RWPE2 (cell line): ENCODE measurements around the gene KCND2.

Experiments
- ATAC-seq: fragments of 200-7000 bp; cut with Tn5 transposase; 3 replicates; pipeline ENCODE4 v1.9.1; 2021; ENCODE audit warnings: low read depth
- DNase-seq: peaks from one replicate; pipeline ENCODE4 v3.0.0-alpha.2; 2020; ENCODE audit warnings: low spot score
- H3K27ac ChIP-seq: fragments of 450-650 bp; 2 replicates; pipeline ENCODE4 v1.5.1; 2017; ENCODE audit warnings: mild to moderate bottlenecking; ENCODE audit not compliant: poor library complexity, severe bottlenecking
- H3K27me3 ChIP-seq: fragments of 250-450 bp; sonication (Bioruptor Pico); 2 replicates; pipeline ENCODE4 v1.5.1; 2021; ENCODE audit warnings: mild to moderate bottlenecking, moderate library complexity; ENCODE audit not compliant: insufficient read depth, poor library complexity, severe bottlenecking
- H3K36me3 ChIP-seq: fragments of 250-450 bp; sonication (Bioruptor Pico); 2 replicates; pipeline ENCODE4 v1.5.1; 2020; ENCODE audit warnings: low read depth, mild to moderate bottlenecking, moderate library complexity
- H3K4me1 ChIP-seq: fragments of 250-450 bp; sonication (Bioruptor Pico); 2 replicates; pipeline ENCODE4 v1.5.1; 2021; ENCODE audit warnings: mild to moderate bottlenecking, moderate library complexity; ENCODE audit not compliant: insufficient read depth, poor library complexity, severe bottlenecking
- H3K4me3 ChIP-seq: fragments of 250-450 bp; sonication (Bioruptor Pico); 2 replicates; pipeline ENCODE4 v1.5.1; 2021; ENCODE audit warnings: mild to moderate bottlenecking, moderate library complexity; ENCODE audit not compliant: severe bottlenecking
- H3K9me3 ChIP-seq: fragments of 250-450 bp; sonication (Bioruptor Pico); 2 replicates; pipeline ENCODE4 v1.5.1; 2021; ENCODE audit warnings: mild to moderate bottlenecking, moderate library complexity; ENCODE audit not compliant: severe bottlenecking
- TF ChIP-seq, protein P1 (sequence below): fragments of 450-650 bp; IDR thresholded peaks from one replicate; pipeline ENCODE4 v1.5.1; 2017; ENCODE audit warnings: mild to moderate bottlenecking, moderate library complexity; ENCODE audit not compliant: poor library complexity, severe bottlenecking

KCND2 gene

DNA sequence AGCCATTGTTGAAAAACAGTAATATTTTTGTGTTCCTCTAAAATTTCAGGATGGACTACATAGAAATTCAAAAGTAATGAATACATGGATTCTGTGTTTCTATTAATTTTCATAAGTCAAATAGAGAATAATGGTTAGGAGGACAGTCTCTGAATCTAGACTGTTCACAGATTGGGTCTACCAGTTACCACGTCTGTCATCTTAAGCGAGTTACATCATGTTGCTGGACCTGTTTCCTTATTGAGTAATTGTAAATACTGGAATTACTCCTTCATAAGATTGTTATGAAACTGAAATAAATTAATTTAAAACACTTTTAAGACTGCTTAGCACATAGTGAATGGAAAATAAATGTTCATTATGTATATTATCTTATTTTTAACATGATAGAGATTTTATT is 172.3 kb downstream of the KCND2 start:
- Histone ChIP-seq H3K27me3 (no peaks in the 10 kb centered on the region), H3K4me1 (no peaks in the 10 kb centered on the region), H3K27ac (no peak overlapping the region), H3K4me3 (no peak overlapping the region), H3K36me3 (no peaks in the 10 kb centered on the region), H3K9me3 (no peaks in the 10 kb centered on the region)
- ATAC-seq (no peak), DNase-seq (no peak)
- TF ChIP-seq, protein P1, sequence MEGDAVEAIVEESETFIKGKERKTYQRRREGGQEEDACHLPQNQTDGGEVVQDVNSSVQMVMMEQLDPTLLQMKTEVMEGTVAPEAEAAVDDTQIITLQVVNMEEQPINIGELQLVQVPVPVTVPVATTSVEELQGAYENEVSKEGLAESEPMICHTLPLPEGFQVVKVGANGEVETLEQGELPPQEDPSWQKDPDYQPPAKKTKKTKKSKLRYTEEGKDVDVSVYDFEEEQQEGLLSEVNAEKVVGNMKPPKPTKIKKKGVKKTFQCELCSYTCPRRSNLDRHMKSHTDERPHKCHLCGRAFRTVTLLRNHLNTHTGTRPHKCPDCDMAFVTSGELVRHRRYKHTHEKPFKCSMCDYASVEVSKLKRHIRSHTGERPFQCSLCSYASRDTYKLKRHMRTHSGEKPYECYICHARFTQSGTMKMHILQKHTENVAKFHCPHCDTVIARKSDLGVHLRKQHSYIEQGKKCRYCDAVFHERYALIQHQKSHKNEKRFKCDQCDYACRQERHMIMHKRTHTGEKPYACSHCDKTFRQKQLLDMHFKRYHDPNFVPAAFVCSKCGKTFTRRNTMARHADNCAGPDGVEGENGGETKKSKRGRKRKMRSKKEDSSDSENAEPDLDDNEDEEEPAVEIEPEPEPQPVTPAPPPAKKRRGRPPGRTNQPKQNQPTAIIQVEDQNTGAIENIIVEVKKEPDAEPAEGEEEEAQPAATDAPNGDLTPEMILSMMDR, result no peak

DNA sequence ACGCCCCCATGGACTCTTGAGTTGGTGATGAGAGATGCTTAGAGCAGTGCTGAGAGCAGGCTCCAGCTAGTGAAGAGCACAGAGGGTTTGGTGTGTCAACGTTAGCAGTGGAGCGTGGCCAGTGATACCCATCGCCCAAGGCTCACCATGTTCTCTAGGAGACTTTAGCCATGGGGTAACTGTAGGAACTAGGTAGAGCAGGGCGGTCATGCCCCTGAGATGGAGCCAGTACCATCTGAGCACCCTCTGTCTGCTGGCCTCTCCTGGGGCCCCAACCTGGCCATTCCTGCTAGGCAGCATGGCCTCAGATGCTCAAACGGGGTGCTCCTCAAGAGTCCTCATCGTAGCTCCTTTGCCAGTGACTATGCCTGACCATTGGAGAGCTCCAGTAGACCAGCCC is 179.7 kb downstream of the KCND2 start:
- Histone ChIP-seq H3K27ac (no peak overlapping the region), H3K9me3 (no peaks in the 10 kb centered on the region), H3K27me3 (no peaks in the 10 kb centered on the region), H3K4me3 (no peak overlapping the region), H3K36me3 (no peaks in the 10 kb centered on the region), H3K4me1 (no peaks in the 10 kb centered on the region)
- ATAC-seq, result no peak
- TF ChIP-seq, protein P1, result no peak
- no peak for DNase-seq

DNA sequence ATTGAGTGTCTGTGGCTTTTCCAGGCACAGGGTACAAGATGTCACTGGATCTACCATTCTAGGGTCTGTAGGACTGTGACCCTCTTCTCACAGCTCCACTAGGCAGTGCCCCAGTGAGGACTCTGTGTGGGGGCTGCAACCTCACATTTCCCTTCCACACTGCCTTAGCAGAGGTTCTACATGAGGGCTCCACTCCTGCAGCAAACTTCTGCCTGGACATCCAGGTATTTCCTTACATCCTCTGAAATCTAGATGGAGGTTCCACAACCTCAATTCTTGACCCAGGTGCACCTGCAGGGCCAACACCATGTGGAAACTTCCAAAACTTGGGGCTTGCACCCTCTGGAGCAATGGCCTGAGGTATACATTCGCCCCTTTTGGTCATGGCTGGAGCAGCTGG is 183.7 kb downstream of the KCND2 start:
- Histone ChIP-seq H3K4me1 (no peaks in the 10 kb centered on the region), H3K9me3 (no peaks in the 10 kb centered on the region), H3K4me3 (no peak overlapping the region), H3K36me3 (no peaks in the 10 kb centered on the region), H3K27ac (no peak overlapping the region), H3K27me3 (no peaks in the 10 kb centered on the region)
- DNase-seq (no peak), ATAC-seq (no peak)
- TF ChIP-seq, protein P1, result no peak

DNA sequence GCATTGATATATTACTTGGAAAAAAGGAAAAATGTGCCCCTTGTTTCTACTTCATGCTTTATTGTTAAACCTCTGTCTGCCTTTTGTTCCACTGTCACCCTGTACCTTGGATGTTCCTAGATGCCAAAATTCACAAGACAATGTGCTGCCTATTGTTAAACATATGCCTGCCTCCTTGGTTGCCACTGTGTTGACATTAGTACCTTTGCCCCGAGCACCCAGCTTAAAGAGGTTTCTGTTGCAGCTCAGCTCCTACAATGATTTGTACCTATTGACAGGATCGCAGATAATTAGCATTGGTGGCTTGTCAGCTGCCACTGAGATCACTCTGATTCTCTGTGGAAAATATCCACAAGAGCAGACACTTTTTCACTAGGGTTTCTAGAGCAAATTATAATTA is 188.0 kb downstream of the KCND2 start:
- DNase-seq (no peak), ATAC-seq (no peak)
- Histone ChIP-seq H3K27me3 (no peaks in the 10 kb centered on the region), H3K4me3 (no peak overlapping the region), H3K27ac (no peak overlapping the region), H3K36me3 (no peaks in the 10 kb centered on the region), H3K4me1 (no peaks in the 10 kb centered on the region), H3K9me3 (no peaks in the 10 kb centered on the region)
- TF ChIP-seq, protein P1, result no peak

DNA sequence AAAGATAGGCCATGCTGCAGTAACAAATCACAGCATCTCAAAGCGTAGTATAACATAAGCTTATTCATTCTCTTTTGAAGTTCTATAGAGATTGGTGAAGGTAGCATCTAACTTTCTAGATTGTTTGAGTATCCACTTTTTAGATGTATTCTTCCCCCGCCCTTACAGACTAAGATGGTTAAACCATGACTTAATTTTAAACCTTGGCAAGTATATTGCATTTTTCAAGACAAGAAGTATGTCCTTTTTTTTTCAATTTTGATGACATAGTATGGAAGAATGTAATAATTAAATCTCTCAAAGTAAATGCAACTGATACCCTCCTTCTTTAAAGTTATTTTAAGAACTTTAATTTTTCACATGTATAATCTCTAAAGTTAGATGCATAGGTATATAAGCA is 190.0 kb downstream of the KCND2 start:
- H3K27ac ChIP-seq, result no peak overlapping the region
- ATAC-seq, result no peak
- no peaks in the 10 kb centered on the region for H3K9me3 ChIP-seq
- no peaks in the 10 kb centered on the region for H3K4me1 ChIP-seq
- no peak overlapping the region for H3K4me3 ChIP-seq
- TF ChIP-seq, protein P1, result no peak
- no peaks in the 10 kb centered on the region for H3K27me3 ChIP-seq
- no peak for DNase-seq
- H3K36me3 ChIP-seq, result no peaks in the 10 kb centered on the region
